Transverse colon (tissue), 4 donors: ENCODE data around the gene LDLRAD4. TPM values are rescaled to one million over a fixed set of nuclear protein-coding genes. Genes with fewer than 3 reads are reported as not detected.

Source experiments
- DNase-seq: peaks from one replicate; pipeline ENCODE4 v3.0.0-alpha.2; 2019
- H3K27ac ChIP-seq, 4 donors: fragments of 200-600 bp; sonication (generic); 2 replicates each; pipeline ENCODE4 v1.5.1; 2016 to 2018; ENCODE audit warnings: inconsistent platforms in 4 of 4
- H3K27me3 ChIP-seq: fragments of 200-600 bp; sonication (generic); 2 replicates; pipeline ENCODE4 v1.5.1; 2017; ENCODE audit warnings: inconsistent platforms
- H3K36me3 ChIP-seq, 4 donors: fragments of 200-600 bp; sonication (generic); 2 replicates each; pipeline ENCODE4 v1.5.1; 2017 to 2019; ENCODE audit warnings: inconsistent platforms in 4 of 4
- H3K4me1 ChIP-seq, 4 donors: fragments of 200-600 bp; sonication (generic); 2 replicates each; pipeline ENCODE4 v1.5.1; 2017 to 2020; ENCODE audit warnings: inconsistent platforms in 4 of 4
- H3K4me3 ChIP-seq, 4 donors: fragments of 200-600 bp; sonication (generic); 1 replicate in 1 of 4; 2 replicates in 3 of 4; pipeline versions ENCODE4 v1.5.1 to v1.6.1; 2017 to 2019; ENCODE audit warnings: inconsistent platforms in 4 of 4
- H3K9me3 ChIP-seq, 2 donors: fragments of 200-600 bp; sonication (generic); 2 replicates each; pipeline ENCODE4 v1.5.1; 2017 to 2019; ENCODE audit warnings: inconsistent platforms in 2 of 2
- CTCF ChIP-seq, 5 experiments: fragments of 200-600 bp in 3 of 5; fragments of 450-650 bp in 2 of 5; sonication (generic) in 3 of 5; IDR thresholded peaks; 1 replicate in 2 of 5; 2 replicates in 3 of 5; pipeline ENCODE4 v1.5.1; 2016 to 2017; ENCODE audit warnings: antibody characterized with exemption in 5 of 5, inconsistent platforms in 3 of 5, mild to moderate bottlenecking in 2 of 5, moderate library complexity in 1 of 5
- EP300 ChIP-seq: sonication (generic); formaldehyde crosslinking; IDR thresholded peaks from one replicate; pipeline ENCODE4 v1.6.1; 2017; ENCODE audit warnings: antibody characterized with exemption, low read depth
- POLR2A ChIP-seq: fragments of 450-650 bp; IDR thresholded peaks from one replicate; pipeline ENCODE4 v1.6.1; 2016; ENCODE audit warnings: antibody characterized with exemption, mild to moderate bottlenecking, moderate library complexity
- POLR2AphosphoS5 ChIP-seq, 3 donors: sonication (generic); formaldehyde crosslinking; IDR thresholded peaks; one replicate each; pipeline ENCODE4 v1.6.1; 2016; ENCODE audit warnings: antibody characterized with exemption in 3 of 3
- WGBS, 2 donors: methylation state at CpG; one replicate each; pipeline ENCODE4 v1.1.5; 2018; ENCODE audit warnings: low coverage in 1 of 2; 5-methylcytosine and 5-hydroxymethylcytosine counted together
- in situ Hi-C, 4 donors: fragments of 200-750 bp; cut with MboI; loops; one replicate each; pipeline versions ENCODE4 v1.15.0 to v1.15.1; 2017; ENCODE audit warnings: low sequenced_read_pairs in 3 of 4, low pct_ligation_motif_present in 1 of 4, low pct_unique_long_range_greater_than_20kb in 1 of 4
- intact Hi-C: fragments of 100-400 bp; cut with DNase I; formaldehyde crosslinking; loops from one replicate; pipeline ENCODE4 v1.15.1; 2023; ENCODE audit warnings: low total_unique reads
- total RNA-seq, 4 donors: library from RNA; depleted of rRNA; stranded (reverse); fragments of >200 nt; gene quantifications; one replicate each; pipeline ENCODE4 v1.1.0, GENCODE V29; 2016

The LDLRAD4 gene
- total RNA-seq, 4 donors from 2014 or later = 34.8 to 277 (median 60.6) TPM

GRCh38 chr18:13374096-13374467 lies 155.5 kb downstream of the LDLRAD4 start:
- Histone ChIP-seq H3K9me3 (no peaks in the 10 kb centered on the region), H3K4me3 (no peak overlapping the region), H3K27ac (no peak overlapping the region), H3K27me3 (no peaks in the 10 kb centered on the region), H3K4me1 (peaks cover 13 to 40% (median 17%) of the 10 kb centered on the region in 4 donors), H3K36me3 (no peaks in the 10 kb centered on the region)
- intact Hi-C loops = no loop called here
- in situ Hi-C loops = no loop called here
- TF ChIP-seq POLR2AphosphoS5 (IDR thresholded peaks at IDR 0.05) (no peak), CTCF (IDR thresholded peaks at IDR 0.05) (no peak), EP300 (no peak), POLR2A (no peak)
- 82 to 88% methylated on average over 2 to 4 of the region's 4 CpGs for WGBS, 2 donors
- DNase-seq = no peak

- no peaks in the 10 kb centered on the region for H3K9me3 ChIP-seq
- intact Hi-C loops = loop anchor here (5.0 kb wide), 1 partner anchor 152 kb away; no protein-coding TSS in a partner anchor
- peaks cover 10 to 40% (median 16%) of the 10 kb centered on the region in 4 donors for H3K4me1 ChIP-seq
- H3K4me3 ChIP-seq = no peak overlapping the region
- WGBS, 2 donors = 69 to 74% methylated on average over 2 to 17 of the region's 17 CpGs
- peak overlapping the region; percentile 40 to 53 (median 48) for H3K27ac ChIP-seq
- no peak for TF ChIP-seq POLR2AphosphoS5 (IDR thresholded peaks at IDR 0.05)
- no peak for TF ChIP-seq CTCF (IDR thresholded peaks at IDR 0.05)
- no peak for TF ChIP-seq EP300
- TF ChIP-seq POLR2A = no peak
- H3K36me3 ChIP-seq = no peaks in the 10 kb centered on the region
- no peak for DNase-seq
- in situ Hi-C loops = loop anchor here in 1 of 4 donors (25.0 kb wide), 1 partner anchor 137 kb away; no protein-coding TSS in a partner anchor
- no peaks in the 10 kb centered on the region for H3K27me3 ChIP-seq
Observed at GRCh38 chr18:13374468-13375301, 156.1 kb downstream of the LDLRAD4 start.

GRCh38 chr18:13375302-13376255 lies 157.0 kb downstream of the LDLRAD4 start:
- H3K36me3 ChIP-seq = no peaks in the 10 kb centered on the region
- H3K4me3 ChIP-seq = no peak overlapping the region
- H3K27me3 ChIP-seq = no peaks in the 10 kb centered on the region
- whole genome bisulfite sequencing, 2 donors = 65 to 73% methylated on average over 15 to 19 of the region's 19 CpGs
- intact Hi-C loops (loop anchor here (5.0 kb wide), 1 partner anchor 153 kb away; no protein-coding TSS in a partner anchor), in situ Hi-C loops (loop anchor here in 1 of 4 donors (25.0 kb wide), 1 partner anchor 138 kb away; no protein-coding TSS in a partner anchor)
- peaks cover 9 to 39% (median 23%) of the 10 kb centered on the region in 4 donors for H3K4me1 ChIP-seq
- no peaks in the 10 kb centered on the region for H3K9me3 ChIP-seq
- TF ChIP-seq POLR2A (no peak), CTCF (IDR thresholded peaks at IDR 0.05) (no peak), POLR2AphosphoS5 (IDR thresholded peaks at IDR 0.05) (peak in 1 of 3 donors; percentile 13)
- no peak for DNase-seq
- H3K27ac ChIP-seq = peak overlapping the region; percentile 49 to 64 (median 52)
